DOHH2 (cell line): ENCODE results near the gene DGCR2.

Experiments used
- H3F3A ChIP-seq: fragments of 200-600 bp; sonication (generic), shearing (Covaris generic); 2 replicates; pipeline ENCODE4 v1.6.0; 2016; ENCODE audit warnings: antibody characterized with exemption, mild to moderate bottlenecking; ENCODE audit not compliant: control insufficient read depth, insufficient read depth
- H3K27ac ChIP-seq: fragments of 200-600 bp; sonication (generic); 2 replicates; pipeline ENCODE4 v1.5.1; 2014; ENCODE audit warnings: low read depth, mild to moderate bottlenecking, low read length, moderate library complexity
- H3K27me3 ChIP-seq: fragments of 200-600 bp; sonication (generic); 2 replicates; pipeline ENCODE4 v1.6.1; 2014; ENCODE audit warnings: mild to moderate bottlenecking, low read length, mixed read lengths; ENCODE audit not compliant: control insufficient read depth
- H3K36me3 ChIP-seq: fragments of 200-600 bp; sonication (generic); 2 replicates; pipeline ENCODE4 v1.6.1; 2014; ENCODE audit warnings: mild to moderate bottlenecking, low read length, moderate library complexity, mixed read lengths; ENCODE audit not compliant: control insufficient read depth
- H3K4me1 ChIP-seq: fragments of 200-600 bp; sonication (generic); 2 replicates; pipeline ENCODE4 v1.6.1; 2014; ENCODE audit warnings: mild to moderate bottlenecking, low read length, mixed read lengths; ENCODE audit not compliant: control insufficient read depth
- H3K4me2 ChIP-seq: fragments of 200-600 bp; sonication (generic); 2 replicates; pipeline ENCODE4 v1.6.0; 2014; ENCODE audit warnings: mild to moderate bottlenecking, low read length, moderate library complexity
- H3K4me3 ChIP-seq: fragments of 200-600 bp; sonication (generic); 2 replicates; pipeline ENCODE4 v1.5.1; 2014; ENCODE audit warnings: mild to moderate bottlenecking, low read length, mixed read lengths
- H3K79me2 ChIP-seq: fragments of 200-600 bp; sonication (generic); 2 replicates; pipeline ENCODE4 v1.6.1; 2014; ENCODE audit warnings: mild to moderate bottlenecking, low read length, mixed read lengths; ENCODE audit not compliant: control insufficient read depth
- H3K9me2 ChIP-seq: fragments of 200-600 bp; sonication (generic); replicated peaks from 2 replicates; pipeline ENCODE4 v1.6.1; 2014; ENCODE audit warnings: mild to moderate bottlenecking, low read length, mixed read lengths; ENCODE audit not compliant: control insufficient read depth
- H3K9me3 ChIP-seq: fragments of 200-600 bp; sonication (generic); 2 replicates; pipeline ENCODE4 v1.6.1; 2014; ENCODE audit warnings: antibody characterized with exemption, low read length, mixed read lengths; ENCODE audit not compliant: control insufficient read depth, insufficient read depth
- H4K20me1 ChIP-seq: fragments of 200-600 bp; sonication (generic); 2 replicates; pipeline ENCODE4 v1.6.0; 2014; ENCODE audit warnings: low read depth, mild to moderate bottlenecking, antibody characterized with exemption, low read length, moderate library complexity; ENCODE audit not compliant: control insufficient read depth, insufficient read depth
- EZH2phosphoT487 ChIP-seq: fragments of 200-600 bp; sonication (generic); IDR thresholded peaks from 2 replicates; pipeline ENCODE4 v1.6.1; 2017; ENCODE audit warnings: borderline replicate concordance, mild to moderate bottlenecking, antibody characterized with exemption, low read length, moderate library complexity, mixed read lengths
- TF ChIP-seq, protein P1 (sequence below): fragments of 200-600 bp; sonication (generic); IDR thresholded peaks from one replicate; pipeline ENCODE4 v1.5.1; 2014; ENCODE audit warnings: antibody characterized with exemption, mild to moderate bottlenecking, low read depth, low read length; ENCODE audit not compliant: poor library complexity, severe bottlenecking

The DGCR2 gene

DNA sequence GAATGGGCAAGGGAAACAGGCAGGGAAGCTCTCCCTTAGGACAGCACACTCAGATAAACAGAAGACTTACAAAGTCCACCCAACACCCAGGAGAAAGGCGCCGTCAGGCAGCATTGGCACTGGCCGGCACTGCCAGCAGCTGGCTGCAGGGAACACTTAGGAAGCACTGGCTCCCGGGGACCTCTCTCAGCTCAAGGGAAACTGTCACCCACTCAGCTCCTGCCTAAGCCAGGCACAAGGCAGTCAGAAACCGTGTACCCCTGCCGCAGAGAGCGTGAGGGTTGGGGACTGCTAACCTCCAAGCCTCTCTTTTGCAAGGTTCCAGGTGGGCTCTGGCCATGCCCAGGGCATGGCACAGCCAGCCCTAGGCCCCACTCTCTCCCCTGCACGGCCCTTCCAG is 64.7 kb downstream of the DGCR2 start:
- Histone ChIP-seq H3F3A (no peaks in the 10 kb centered on the region), H3K4me3 (no peak overlapping the region), H3K4me2 (no peak overlapping the region), H3K36me3 (peaks cover 30% of the 10 kb centered on the region), H3K9me3 (no peaks in the 10 kb centered on the region), H3K9me2 (no peaks in the 10 kb centered on the region), H3K4me1 (no peaks in the 10 kb centered on the region), H4K20me1 (no peaks in the 10 kb centered on the region), H3K27ac (no peak overlapping the region), H3K79me2 (no peaks in the 10 kb centered on the region), H3K27me3 (no peaks in the 10 kb centered on the region)
- TF ChIP-seq, protein P1, sequence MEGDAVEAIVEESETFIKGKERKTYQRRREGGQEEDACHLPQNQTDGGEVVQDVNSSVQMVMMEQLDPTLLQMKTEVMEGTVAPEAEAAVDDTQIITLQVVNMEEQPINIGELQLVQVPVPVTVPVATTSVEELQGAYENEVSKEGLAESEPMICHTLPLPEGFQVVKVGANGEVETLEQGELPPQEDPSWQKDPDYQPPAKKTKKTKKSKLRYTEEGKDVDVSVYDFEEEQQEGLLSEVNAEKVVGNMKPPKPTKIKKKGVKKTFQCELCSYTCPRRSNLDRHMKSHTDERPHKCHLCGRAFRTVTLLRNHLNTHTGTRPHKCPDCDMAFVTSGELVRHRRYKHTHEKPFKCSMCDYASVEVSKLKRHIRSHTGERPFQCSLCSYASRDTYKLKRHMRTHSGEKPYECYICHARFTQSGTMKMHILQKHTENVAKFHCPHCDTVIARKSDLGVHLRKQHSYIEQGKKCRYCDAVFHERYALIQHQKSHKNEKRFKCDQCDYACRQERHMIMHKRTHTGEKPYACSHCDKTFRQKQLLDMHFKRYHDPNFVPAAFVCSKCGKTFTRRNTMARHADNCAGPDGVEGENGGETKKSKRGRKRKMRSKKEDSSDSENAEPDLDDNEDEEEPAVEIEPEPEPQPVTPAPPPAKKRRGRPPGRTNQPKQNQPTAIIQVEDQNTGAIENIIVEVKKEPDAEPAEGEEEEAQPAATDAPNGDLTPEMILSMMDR: no peak
- TF ChIP-seq EZH2phosphoT487: no peak

DNA sequence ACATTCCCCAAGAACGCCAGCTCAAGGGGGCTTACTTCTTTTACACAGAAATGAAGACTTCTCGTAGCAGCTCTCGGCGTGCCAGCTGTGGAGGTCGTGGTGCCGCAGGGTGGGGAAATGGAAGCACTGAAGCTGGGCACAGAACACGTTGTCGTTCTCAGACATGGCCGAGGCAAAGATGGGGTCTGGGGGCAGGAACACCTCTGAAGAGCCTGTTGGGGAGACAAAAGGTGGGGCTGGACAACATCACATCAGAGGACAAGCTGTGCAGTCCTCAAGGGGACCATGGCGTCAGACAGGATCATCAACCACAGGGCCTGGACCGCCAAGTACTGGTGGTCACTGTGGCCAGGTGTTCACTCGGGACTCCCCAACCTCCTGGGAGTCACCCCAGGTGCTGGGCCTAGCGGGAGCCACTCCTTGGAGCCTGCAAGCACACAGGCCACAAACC is 65.2 kb downstream of the DGCR2 start:
- H3K36me3 ChIP-seq: peaks cover 31% of the 10 kb centered on the region
- no peaks in the 10 kb centered on the region for H3K79me2 ChIP-seq
- TF ChIP-seq, protein P1: no peak
- TF ChIP-seq EZH2phosphoT487: no peak
- H4K20me1 ChIP-seq: no peaks in the 10 kb centered on the region
- no peak overlapping the region for H3K4me3 ChIP-seq
- H3K4me2 ChIP-seq: no peak overlapping the region
- H3K9me3 ChIP-seq: no peaks in the 10 kb centered on the region
- H3K4me1 ChIP-seq: no peaks in the 10 kb centered on the region
- H3K27me3 ChIP-seq: no peaks in the 10 kb centered on the region
- H3K9me2 ChIP-seq: no peaks in the 10 kb centered on the region
- no peak overlapping the region for H3K27ac ChIP-seq
- no peaks in the 10 kb centered on the region for H3F3A ChIP-seq

DNA sequence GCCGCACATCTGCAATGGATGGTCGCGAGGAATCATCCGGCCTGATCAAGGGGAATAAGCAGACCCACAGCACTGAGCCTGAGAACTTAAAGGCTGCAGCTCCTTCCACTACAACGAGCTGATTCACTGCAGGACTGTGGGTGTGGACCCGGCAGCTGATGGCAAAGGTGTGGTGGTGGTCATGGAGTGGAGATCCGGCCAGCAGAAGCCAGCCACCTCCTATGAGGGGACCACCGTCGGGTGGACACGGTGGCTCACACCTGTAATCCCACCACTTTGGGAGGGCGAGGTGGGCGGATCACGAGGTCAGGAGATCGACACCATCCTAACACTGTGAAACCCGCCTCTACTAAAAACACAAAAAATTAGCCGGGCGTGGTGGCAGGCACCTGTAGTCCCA is 66.4 kb downstream of the DGCR2 start:
- Histone ChIP-seq H3K4me1 (no peaks in the 10 kb centered on the region), H4K20me1 (no peaks in the 10 kb centered on the region), H3K4me2 (no peak overlapping the region)

More for the DNA sequence above, 66.4 kb downstream of the DGCR2 start:
- Histone ChIP-seq H3K27ac (no peak overlapping the region), H3K9me3 (no peaks in the 10 kb centered on the region), H3K9me2 (no peaks in the 10 kb centered on the region), H3K27me3 (no peaks in the 10 kb centered on the region), H3K4me3 (no peak overlapping the region), H3F3A (no peaks in the 10 kb centered on the region), H3K36me3 (peaks cover 30% of the 10 kb centered on the region), H3K79me2 (no peaks in the 10 kb centered on the region)
- no peak for TF ChIP-seq EZH2phosphoT487
- TF ChIP-seq, protein P1: no peak
